Stimulated activated CD4-positive, alpha-beta T cell treated with anti-CD3 and anti-CD28 coated beads, Interleukin-12 subunit alpha, Interleukin-12 subunit beta, amount 100 ng/mL, for 48 hours (primary cell): ENCODE data around the gene CXCR2.
"Not testable (repeated sequence)": the region's sequence is repeated elsewhere in the genome, so short reads cannot be mapped to it uniquely, and the experiment has no call there.

Source experiments
- DNase-seq, 3 donors: peaks; one replicate each; pipeline ENCODE4 v3.0.0-alpha.2; 2020; ENCODE audit warnings: low read depth in 2 of 3, low spot score in 1 of 3

CXCR2 gene

DNA sequence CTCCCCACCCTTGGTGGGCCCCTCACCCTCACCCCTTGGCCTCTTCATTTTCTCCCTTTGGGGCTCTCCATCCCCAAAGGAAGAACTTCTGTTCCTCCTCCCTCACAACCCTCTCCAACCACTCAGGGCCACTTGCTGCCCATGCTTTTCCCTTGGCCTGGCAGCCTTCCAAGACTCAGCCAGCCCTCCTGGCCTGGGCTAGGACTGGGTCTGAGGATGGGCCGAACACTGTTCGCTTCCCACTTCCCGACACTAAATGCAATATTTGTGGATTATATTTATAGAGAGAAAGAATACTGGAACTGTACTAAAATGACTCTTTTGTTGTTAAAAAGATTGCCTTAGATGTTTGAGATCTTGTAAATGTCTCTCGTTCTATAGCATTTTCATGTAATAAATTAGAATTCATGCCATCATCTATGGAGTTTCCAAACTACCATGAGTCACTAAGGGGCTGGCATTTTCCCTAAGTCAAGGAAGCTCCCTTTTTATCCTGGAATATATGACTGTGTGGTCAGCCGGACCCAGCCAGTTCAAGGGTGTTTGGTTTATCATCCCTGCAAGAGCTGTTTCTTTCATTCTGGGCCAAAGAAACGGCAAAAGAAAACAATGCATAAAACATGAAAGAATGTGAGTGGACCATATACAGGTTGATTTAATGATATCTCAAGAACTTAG lies 3.8 kb downstream of the CXCR2 start:
- DNase-seq = no peak

DNA sequence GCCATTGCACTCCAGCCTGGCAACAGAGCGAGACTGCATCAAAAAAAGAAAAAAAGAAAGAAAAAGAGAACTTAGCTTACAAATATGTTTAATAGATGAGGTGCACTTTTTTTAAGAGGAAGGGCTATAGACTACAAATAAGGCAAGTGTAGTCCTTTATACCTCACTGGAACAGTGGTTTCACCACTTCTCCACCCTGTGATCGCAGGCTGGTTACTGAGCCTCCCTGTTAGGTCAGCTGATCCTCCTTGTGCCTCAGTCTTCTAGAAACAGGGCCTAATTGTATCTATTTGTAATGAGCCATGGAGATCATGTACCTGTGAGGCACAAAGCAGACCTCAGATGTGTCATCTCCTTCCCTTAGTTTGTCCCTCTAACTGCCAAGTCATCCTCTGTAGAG lies 4.5 kb downstream of the CXCR2 start:
- DNase-seq = no peak

GRCh38 chr2:218130822-218131221 lies 5.0 kb downstream of the CXCR2 start:
- DNase-seq = no peak

DNA sequence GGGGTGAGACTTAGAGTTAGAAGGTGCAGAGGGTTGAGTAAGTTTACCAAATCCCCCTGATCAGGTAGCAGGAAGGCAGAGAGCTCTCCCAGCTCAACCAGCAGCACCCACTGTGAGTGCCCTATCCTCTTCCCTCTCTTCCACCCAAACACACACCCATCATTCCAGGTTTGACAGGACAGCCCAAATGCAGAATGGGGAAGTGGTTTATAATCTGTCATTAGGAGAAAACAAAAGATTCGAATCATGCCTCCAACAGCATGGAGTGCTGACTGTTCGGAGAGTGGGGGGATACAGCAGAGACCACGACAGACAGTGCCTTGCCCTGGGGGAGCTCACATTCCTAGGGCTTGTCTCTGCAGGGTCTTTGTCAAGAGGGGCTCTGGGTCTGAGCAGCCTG lies 11.7 kb downstream of the CXCR2 start:
- no peak for DNase-seq

DNA sequence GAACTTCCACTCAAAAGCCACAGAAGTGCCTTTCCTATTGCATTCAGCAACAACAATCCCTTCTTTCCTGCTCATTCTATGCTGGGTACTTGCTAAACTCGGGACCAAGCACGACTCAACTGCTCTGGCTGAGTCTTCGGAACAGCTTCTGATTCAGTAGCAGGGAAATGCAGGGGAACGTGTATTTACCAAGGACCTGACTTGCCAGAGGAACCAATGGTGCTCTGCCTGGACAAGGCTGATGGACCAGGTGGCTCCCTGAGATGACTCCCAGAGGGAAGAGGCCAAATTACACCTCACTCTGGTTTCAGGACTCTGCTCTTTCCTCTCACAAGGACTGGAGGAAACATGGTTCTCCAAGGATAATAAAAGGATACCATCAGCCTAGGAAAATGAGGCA lies 12.2 kb downstream of the CXCR2 start:
- no peak for DNase-seq

DNA sequence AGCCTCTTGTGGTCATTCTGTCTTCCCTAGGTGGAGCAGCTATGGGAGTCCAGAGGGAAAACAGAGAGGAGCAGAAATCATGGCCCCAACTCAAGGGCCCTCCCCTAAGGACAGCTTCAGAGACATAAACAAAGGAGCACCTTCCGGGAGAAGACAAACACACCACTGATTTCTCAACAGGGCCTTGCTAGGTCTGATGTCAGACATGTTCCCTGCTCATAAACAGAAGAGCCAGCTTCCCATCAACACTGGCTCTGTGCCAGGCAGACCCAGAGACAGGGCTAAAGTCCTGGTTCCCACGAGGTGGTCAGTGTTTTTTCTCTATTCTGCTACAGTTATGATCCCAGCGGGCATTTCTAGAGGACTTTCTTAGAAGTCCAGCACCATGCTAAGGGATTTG lies 19.3 kb downstream of the CXCR2 start:
- no peak for DNase-seq

- DNase-seq = no peak
Observed at GRCh38 chr2:218146056-218146455, 20.2 kb downstream of the CXCR2 start.

GRCh38 chr2:218149098-218149497 lies 23.3 kb downstream of the CXCR2 start:
- DNase-seq = no peak

DNA sequence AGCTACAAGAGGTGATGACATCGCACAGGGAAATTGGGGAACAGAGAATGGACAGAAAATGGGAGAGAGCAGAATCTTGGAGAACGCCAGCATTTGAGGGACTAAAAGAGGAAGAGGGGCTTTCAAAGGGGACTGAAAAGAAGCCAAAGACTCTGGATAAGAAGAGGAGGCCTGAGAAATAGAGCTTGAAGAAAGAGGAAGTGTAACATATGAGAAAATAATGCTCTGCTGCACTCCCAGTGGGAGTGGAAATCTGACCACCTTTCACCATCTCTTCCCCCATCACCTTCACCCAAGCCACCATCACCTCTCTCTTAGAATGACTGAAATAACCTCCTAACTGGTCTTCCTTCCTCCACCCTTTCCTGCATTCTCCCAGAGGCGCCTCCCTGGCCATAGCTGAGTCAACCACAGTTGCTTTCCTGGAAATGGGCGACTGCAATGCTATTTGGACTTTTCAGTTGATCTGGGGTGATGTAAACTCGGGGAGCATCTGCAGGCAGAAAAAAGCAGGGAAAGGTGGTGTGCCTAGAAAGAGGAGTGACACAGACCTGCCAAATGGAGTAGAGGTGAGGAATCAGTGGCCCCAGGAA lies 24.1 kb downstream of the CXCR2 start:
- DNase-seq = no peak

DNA sequence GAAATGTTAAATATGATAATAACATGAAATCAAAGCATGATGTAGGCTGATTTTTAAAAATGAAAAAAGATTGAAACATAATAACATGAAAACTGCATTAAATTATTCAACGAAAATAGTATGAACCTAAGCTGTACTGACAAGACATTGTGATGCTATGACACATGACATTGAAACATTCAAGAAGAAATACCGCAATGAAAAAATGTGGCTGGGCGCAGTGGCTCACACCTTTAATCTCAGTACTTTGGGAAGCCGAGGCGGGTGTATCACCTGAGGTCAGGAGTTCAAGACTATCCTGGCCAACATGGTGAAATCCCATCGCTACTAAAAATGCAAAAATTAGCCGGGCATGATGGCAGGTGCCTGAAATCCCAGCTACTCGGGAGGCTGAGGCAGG lies 26.3 kb downstream of the CXCR2 start:
- DNase-seq = no peak

DNA sequence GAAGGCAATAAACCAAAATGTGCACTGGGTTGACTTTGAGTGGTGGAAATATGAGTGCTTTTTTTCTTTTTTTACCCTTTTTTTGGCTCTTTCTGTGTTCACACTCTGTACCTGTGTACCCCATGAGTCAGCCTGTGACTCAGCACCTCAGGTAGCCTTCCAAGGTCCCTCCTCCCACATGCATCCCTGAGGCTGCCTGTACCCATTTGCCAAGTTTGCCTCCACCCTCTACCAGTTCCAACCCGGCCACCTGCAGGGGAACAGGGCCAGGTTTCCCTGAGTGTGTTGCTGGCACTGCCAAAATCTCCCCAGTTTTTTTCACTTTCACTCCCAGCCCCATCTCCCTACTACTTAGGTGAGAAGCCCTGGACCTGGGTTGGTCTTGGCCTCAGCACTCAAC lies 26.9 kb downstream of the CXCR2 start:
- DNase-seq = no peak

DNA sequence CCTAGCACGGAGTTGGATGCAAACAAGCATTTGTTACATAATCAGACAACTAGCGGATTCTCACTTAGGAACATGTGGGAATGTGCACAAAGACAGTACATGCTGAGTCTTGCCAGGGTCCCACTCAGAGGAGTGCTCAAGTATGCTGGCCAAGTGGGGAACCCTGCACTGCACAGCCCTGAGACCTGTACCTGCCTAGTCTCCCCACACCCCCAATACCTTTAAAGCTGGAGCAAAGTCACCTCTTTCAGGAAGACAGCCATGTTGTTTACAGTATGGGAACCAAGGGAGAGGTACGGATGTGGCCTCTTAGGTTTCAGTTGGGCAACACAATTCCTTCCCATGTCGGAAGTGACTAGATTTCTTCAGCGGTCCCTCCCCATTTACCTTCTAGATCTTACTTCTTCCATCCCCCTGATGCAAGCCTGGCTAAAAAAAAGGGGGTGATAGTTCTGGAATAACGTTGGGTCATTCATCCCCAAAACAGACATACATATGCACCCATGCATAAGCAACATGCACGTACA lies 30.2 kb downstream of the CXCR2 start:
- no peak for DNase-seq

- no peak for DNase-seq
Observed at GRCh38 chr2:218161644-218162043, 35.8 kb downstream of the CXCR2 start.

GRCh38 chr2:218162814-218163213 lies 37.0 kb downstream of the CXCR2 start:
- no peak for DNase-seq

DNA sequence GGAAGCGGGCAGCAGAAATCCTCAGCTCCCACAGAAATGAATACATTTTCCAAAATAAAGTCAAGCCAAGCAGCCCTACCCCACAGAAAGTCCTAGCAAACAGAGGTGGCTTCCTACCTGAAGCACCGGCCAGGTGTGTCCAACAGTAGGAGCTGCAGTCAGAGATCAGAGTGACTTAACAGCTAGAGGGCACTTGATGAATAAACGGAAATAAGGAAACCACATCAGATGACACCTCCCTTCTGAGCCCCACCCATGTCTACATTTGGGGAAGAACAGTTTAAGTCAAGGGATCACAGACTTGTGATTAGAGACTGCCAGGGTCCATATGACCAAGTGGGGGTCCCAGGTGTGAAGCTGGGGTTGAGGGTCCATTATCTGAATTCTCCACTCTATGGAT lies 41.0 kb downstream of the CXCR2 start, which contains the start of gene CXCR1:
CXCR1 (minus strand) TSS at position 172 of the 400 bp plus-strand sequence. CDS start 1,751 bp downstream, outside the sequence.
- DNase-seq = peak in 1 of 3 donors; percentile 6

- DNase-seq = no peak
Observed at GRCh38 chr2:218168016-218168415, 42.2 kb downstream of the CXCR2 start.

DNA sequence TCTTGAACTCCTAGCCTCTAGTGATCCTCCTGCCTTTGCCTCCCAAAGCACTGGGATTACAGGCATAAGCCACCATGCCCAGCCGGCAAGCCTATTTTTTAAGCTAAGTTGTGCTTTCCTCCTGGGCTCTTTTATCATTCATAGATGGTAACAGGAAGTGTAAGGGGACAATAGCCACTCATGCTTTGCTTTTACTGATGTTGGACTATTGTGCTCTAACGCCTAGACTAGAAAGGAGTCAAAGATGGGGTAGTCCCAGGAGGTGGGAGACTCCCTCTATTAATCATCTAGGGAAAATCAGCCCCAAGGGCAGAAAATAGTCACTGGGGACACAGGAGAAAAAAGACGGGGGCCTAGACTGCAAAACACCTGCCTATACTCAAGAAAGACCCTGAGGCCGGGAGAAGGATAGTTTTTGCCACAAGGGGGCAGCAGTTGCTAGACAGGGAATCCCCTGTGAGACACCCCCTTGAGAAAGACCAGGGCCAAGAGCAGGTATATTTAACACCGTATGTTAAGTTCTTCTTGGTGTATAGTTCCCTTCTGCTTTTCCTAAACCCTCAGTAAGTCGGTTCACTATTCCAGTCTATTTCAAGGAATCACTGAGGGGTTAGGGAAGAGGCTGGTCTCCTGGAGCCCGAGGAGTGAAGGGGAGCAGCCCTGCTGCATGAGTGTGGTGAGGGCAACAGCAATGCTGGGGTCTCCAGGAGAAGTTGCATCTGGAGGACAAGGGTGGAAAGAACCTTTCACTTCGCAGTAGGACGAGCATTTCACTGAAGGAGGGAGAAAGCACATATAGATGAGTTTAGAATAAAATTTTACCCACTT lies 43.0 kb downstream of the CXCR2 start:
- peak; percentile 37 to 76 (median 51) for DNase-seq

GRCh38 chr2:218169757-218170546 lies 44.1 kb downstream of the CXCR2 start:
- no peak for DNase-seq

GRCh38 chr2:218171744-218172143 lies 45.9 kb downstream of the CXCR2 start:
- DNase-seq = not testable (repeated sequence)

DNA sequence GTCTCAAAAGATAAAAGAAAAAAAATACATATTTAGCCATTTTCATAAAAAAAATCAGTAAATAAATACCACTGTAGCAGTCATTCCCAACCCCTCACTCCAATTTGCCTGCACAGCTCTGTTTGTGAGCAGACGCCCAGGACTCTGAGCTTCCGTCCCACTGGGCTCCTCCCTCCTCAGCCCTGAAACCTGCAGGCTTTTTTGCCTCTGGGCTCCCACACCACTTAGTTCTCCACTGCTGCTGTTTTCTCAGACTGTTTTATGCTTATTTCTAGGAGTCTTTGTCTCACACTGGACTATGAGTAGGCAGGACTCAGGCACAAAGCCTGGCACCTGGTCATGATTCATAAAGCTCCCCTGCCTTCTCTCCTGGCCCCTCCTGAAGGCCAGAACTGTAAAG lies 47.0 kb downstream of the CXCR2 start:
- DNase-seq = no peak

DNA sequence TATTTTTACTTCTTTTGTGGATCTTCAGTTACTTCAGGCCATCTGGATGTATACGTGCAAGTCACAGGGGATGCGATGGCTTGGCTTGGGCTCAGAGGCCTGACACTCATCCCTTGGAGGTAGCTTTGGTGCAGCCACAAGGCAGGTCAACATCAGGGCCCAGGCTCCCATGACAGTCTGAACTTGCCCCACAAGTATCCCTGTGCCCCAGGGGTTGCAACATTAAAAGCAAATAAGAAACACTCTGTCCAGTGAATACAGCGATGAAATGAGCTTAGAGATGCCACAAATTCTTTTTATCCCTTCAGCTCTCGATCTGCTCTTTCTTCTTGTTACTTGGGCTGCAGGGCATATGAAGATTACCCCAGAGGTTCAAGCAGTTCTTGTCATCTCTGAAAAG lies 54.0 kb downstream of the CXCR2 start:
- DNase-seq = no peak
